ENCODE measurements around the gene RAB31. TPM values are rescaled to one million over a fixed set of nuclear protein-coding genes. Genes with fewer than 3 reads are reported as not detected.

RAB31 gene
- polyA plus RNA-seq, 2 of the 4 experiments (the other 2 are of a cell fraction) = 16.9 to 46.3 TPM

GRCh38 chr18:9758624-9759075, 50.5 kb downstream of the RAB31 start:
- WGBS (ENCODE audit: missing lambda C conversion rate) = 96% methylated on average over 8 of the region's 8 CpGs
- DNase-seq (ENCODE audit: low read depth in 1 of 2, low spot score in 1 of 2) (no peak), FAIRE-seq (no peak), ATAC-seq (no peak)
- Histone ChIP-seq H3K27ac (peak overlapping the region; percentile 22 to 75; a peak in 4 of 6 replicates), H3K4me1 (peaks cover 32% of the 10 kb centered on the region; the same call in 2 of the 3 replicates), H3K9me3 (0 out of 3 replicates have a peak, but pooled peaks cover 7% of the 10 kb centered on the region), H3K4me2 (no peak overlapping the region), H3K4me3 (no peak overlapping the region)
- ChIA-PET CTCF (no interaction called here), POLR2A (no interaction called here)
- TF ChIP-seq ZFP36 (IDR thresholded peaks at IDR 0.05; ENCODE audit: borderline replicate concordance, partially characterized antibody) = no peak
- TF ChIP-seq MYC (IDR thresholded peaks at IDR 0.05; ENCODE audit: borderline replicate concordance, low read length) = no peak
- TF ChIP-seq EHMT2 (IDR thresholded peaks at IDR 0.05; ENCODE audit: low read depth) = no peak
- no peak for TF ChIP-seq KDM1A (IDR thresholded peaks at IDR 0.05; ENCODE audit: low read depth)
- TF ChIP-seq NFE2L2 (conservative IDR thresholded peaks at IDR 0.05; ENCODE audit: low read length) = no peak
- no peak for TF ChIP-seq POLR2A (IDR thresholded peaks at IDR 0.05; ENCODE audit: low read length)
- no peak for TF ChIP-seq CBX8 (IDR thresholded peaks at IDR 0.05)
- TF ChIP-seq BHLHE40 (IDR thresholded peaks at IDR 0.05; ENCODE audit: low read depth, low read length) = no peak
- TF ChIP-seq HMGXB4 (CRISPR knock-in tag; IDR thresholded peaks at IDR 0.05; ENCODE audit: borderline replicate concordance) = no peak
- no peak for TF ChIP-seq PHF8 (IDR thresholded peaks at IDR 0.05; ENCODE audit: borderline replicate concordance, low read depth)
- TF ChIP-seq CHD4 (IDR thresholded peaks at IDR 0.05; ENCODE audit: borderline replicate concordance) = no peak
- TF ChIP-seq, protein P1, sequence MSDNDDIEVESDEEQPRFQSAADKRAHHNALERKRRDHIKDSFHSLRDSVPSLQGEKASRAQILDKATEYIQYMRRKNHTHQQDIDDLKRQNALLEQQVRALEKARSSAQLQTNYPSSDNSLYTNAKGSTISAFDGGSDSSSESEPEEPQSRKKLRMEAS (IDR thresholded peaks at IDR 0.05) = no peak
- TF ChIP-seq CBX2 (IDR thresholded peaks at IDR 0.05; ENCODE audit: borderline replicate concordance, low read depth) = no peak
- TF ChIP-seq HOXB13 (CRISPR knock-in tag; IDR thresholded peaks at IDR 0.05; ENCODE audit: low read depth) = no peak
- TF ChIP-seq ZSCAN20 (CRISPR knock-in tag; IDR thresholded peaks at IDR 0.05) = no peak
- TF ChIP-seq, protein P2, sequence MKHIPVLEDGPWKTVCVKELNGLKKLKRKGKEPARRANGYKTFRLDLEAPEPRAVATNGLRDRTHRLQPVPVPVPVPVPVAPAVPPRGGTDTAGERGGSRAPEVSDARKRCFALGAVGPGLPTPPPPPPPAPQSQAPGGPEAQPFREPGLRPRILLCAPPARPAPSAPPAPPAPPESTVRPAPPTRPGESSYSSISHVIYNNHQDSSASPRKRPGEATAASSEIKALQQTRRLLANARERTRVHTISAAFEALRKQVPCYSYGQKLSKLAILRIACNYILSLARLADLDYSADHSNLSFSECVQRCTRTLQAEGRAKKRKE (CRISPR knock-in tag; IDR thresholded peaks at IDR 0.05; ENCODE audit: low read depth) = no peak

GRCh38 chr18:9760641-9761040, 52.5 kb downstream of the RAB31 start:
- ChIA-PET POLR2A (no interaction called here), CTCF (interaction anchor here (1.0 kb wide), 1 partner anchor 10 kb away, joined by 4 read pairs; no protein-coding TSS in a partner anchor)
- Histone ChIP-seq H3K4me3 (no peak overlapping the region), H3K27ac (no peak overlapping the region), H3K4me2 (no peak overlapping the region), H3K9me3 (0 out of 3 replicates have a peak, but pooled peaks cover 7% of the 10 kb centered on the region), H3K4me1 (peaks cover 13% of the 10 kb centered on the region; the same call in 2 of the 3 replicates)
- TF ChIP-seq RAD21 (conservative IDR thresholded peaks at IDR 0.05 in 1 of 2, IDR thresholded peaks at IDR 0.05 in 1 of 2) (no peak), FOSL2 (IDR thresholded peaks at IDR 0.05) (no peak), FOSL2 (CRISPR knock-in tag; IDR thresholded peaks at IDR 0.05) (no peak)
- no peak for FAIRE-seq
- WGBS (ENCODE audit: missing lambda C conversion rate) = 91% methylated on average over 5 of the region's 6 CpGs
- no peak for DNase-seq (ENCODE audit: low read depth in 1 of 2, low spot score in 1 of 2)
- ATAC-seq = no peak

DNA sequence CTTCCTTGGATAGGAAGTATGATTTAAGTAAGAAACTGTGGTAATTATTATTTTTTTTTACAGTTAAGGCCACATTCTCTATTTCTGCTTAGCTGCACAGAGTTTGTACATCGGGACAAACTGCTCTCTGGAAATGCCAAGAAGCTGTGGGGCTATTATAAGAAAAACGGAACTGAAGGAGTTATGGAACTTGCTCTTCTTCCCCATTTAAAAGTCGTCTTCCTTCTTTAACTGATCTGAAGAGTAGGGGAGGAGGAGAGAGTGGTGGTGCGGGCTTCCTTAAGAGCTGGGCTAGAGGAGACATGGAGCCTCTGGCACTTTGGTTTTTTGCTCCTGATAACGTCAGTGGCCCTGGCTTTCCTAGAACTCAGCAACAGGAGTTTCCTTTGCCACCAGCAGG, 54.4 kb downstream of the RAB31 start:
- ChIA-PET POLR2A (no interaction called here), CTCF (interaction anchor here (1.3 to 1.5 kb wide), 2 partner anchors 10 to 11 kb away, joined by 3 to 4 read pairs; no protein-coding TSS in a partner anchor)
- WGBS (ENCODE audit: missing lambda C conversion rate) = 84% methylated on average over 4 of the region's 5 CpGs
- 0 out of 3 replicates have a peak, but pooled peaks cover 7% of the 10 kb centered on the region for H3K9me3 ChIP-seq
- no peak for ATAC-seq
- no peak overlapping the region for H3K4me3 ChIP-seq
- FAIRE-seq = no peak
- no peak overlapping the region for H3K4me2 ChIP-seq
- no peak overlapping the region for H3K27ac ChIP-seq
- H3K4me1 ChIP-seq = peaks cover 9% of the 10 kb centered on the region; the same call in 2 of the 3 replicates
- TF ChIP-seq KDM5A (IDR thresholded peaks at IDR 0.05) (no peak), CBX8 (IDR thresholded peaks at IDR 0.05) (no peak)
- TF ChIP-seq, protein P1 (IDR thresholded peaks at IDR 0.05) = no peak
- DNase-seq (ENCODE audit: low read depth in 1 of 2, low spot score in 1 of 2) = no peak

Data from A549 (cell line).